K562 (cell line): ENCODE data around the gene COL4A6.

Experiments used
- ARID3B ChIP-seq: fragments of 250-450 bp; sonication (Bioruptor Pico); IDR thresholded peaks from 2 replicates; pipeline ENCODE4 v1.4.0; 2020; ENCODE audit warnings: borderline replicate concordance
- BCOR ChIP-seq: fragments of 450-650 bp; IDR thresholded peaks from 2 replicates; pipeline ENCODE4 v1.6.1; 2016
- CHD2 ChIP-seq: IDR thresholded peaks from 2 replicates; pipeline ENCODE4 v1.6.1; 2011; ENCODE audit warnings: low read depth, low read length
- DACH1 ChIP-seq: fragments of 450-650 bp; IDR thresholded peaks from 2 replicates; pipeline ENCODE4 v1.6.1; 2018; ENCODE audit not compliant: partially characterized antibody
- EP300 ChIP-seq: IDR thresholded peaks from 2 replicates; pipeline ENCODE4 v1.6.1; 2012; ENCODE audit warnings: low read length, improper control_type of control experiment
- ETV6 ChIP-seq, 3 experiments: fragments of 150-350 bp in 1 of 3; sonication (generic) in 1 of 3; formaldehyde crosslinking in 1 of 3; IDR thresholded peaks; 2 replicates each; pipeline versions ENCODE4 v1.6.1 to v1.8.0; 2014 to 2022; ENCODE audit warnings: borderline replicate concordance in 2 of 3, low read depth in 2 of 3, antibody characterized with exemption in 1 of 3, low read length in 1 of 3, mild to moderate bottlenecking in 1 of 3, missing genetic modification reagents in 1 of 3
- KLF6 ChIP-seq: fragments of 250-450 bp; sonication (Bioruptor Pico); IDR thresholded peaks from 2 replicates; pipeline ENCODE4 v1.4.0; 2020; ENCODE audit warnings: mild to moderate bottlenecking, moderate library complexity, borderline replicate concordance
- MEIS2 ChIP-seq: fragments of 450-650 bp; IDR thresholded peaks from 2 replicates; pipeline ENCODE4 v1.6.1; 2014; ENCODE audit warnings: mild to moderate bottlenecking; ENCODE audit not compliant: partially characterized antibody
- NCOR1 ChIP-seq: fragments of 450-650 bp; IDR thresholded peaks from 2 replicates; pipeline ENCODE4 v1.6.1; 2016; ENCODE audit warnings: mild to moderate bottlenecking, moderate library complexity
- POLR2A ChIP-seq: fragments of 450-650 bp; conservative IDR thresholded peaks from 2 replicates; pipeline ENCODE4 v1.6.1; 2016
- TCF7L2 ChIP-seq: fragments of 150-350 bp; IDR thresholded peaks from 2 replicates; pipeline ENCODE4 v1.6.1; 2016; ENCODE audit warnings: low read depth, mild to moderate bottlenecking, low read length, moderate library complexity
- TF ChIP-seq, protein P1 (sequence below), 3 experiments: IDR thresholded peaks in 2 of 3; conservative IDR thresholded peaks in 1 of 3; 2 replicates each; pipeline ENCODE4 v1.5.1; 2011 to 2012; ENCODE audit warnings: low read length in 3 of 3, mild to moderate bottlenecking in 3 of 3, control low read depth in 2 of 3, improper control_type of control experiment in 1 of 3, inconsistent platforms in 1 of 3, low read depth in 1 of 3, mixed read lengths in 1 of 3, moderate library complexity in 1 of 3; ENCODE audit not compliant: insufficient read depth in 2 of 3

DNA sequence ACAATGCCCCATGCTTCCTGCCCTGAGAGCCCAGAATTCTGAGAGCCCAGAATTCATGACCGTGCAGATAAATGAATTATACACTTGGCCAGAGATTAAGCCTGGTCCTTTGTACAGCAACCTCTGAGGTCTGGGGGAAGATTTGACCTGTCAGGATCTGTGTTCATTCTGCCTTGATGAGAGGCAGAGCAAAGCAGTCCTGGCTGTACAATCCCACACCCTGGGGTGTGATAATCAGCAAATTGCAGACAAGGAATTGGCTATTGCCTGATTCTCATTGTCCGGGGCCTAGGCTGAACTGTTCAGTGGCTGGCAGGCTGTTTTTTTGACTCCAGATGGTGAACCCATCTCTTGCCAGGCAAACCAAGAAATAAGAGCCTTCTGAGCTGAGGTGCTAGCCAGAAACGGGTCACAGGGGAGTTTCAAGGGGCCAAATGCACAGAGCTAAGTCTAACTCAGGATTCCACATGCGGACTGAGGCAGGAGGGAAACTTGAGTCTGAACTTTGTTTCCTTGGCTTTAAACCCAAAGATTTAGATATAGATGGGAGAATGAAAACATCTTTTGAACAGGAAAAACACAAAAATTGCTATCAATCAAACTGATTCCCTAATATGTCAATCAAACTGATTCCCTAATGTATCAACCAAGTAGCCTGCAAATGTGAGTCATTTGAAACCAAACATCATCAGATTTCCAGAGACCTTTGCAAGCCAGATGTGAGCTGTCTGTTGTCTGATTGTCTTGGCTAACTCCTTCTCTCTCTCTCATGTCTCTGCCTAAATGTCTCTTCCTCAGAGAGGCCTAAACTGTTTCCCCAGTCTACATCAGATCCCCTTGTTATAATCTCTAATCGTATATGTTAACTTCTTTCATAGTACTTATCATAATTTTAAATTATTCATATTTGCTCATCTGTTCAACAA lies 187.3 kb downstream of the COL4A6 start:
- TF ChIP-seq NCOR1, result no peak
- no peak for TF ChIP-seq KLF6 (CRISPR knock-in tag)
- TF ChIP-seq, protein P1, sequence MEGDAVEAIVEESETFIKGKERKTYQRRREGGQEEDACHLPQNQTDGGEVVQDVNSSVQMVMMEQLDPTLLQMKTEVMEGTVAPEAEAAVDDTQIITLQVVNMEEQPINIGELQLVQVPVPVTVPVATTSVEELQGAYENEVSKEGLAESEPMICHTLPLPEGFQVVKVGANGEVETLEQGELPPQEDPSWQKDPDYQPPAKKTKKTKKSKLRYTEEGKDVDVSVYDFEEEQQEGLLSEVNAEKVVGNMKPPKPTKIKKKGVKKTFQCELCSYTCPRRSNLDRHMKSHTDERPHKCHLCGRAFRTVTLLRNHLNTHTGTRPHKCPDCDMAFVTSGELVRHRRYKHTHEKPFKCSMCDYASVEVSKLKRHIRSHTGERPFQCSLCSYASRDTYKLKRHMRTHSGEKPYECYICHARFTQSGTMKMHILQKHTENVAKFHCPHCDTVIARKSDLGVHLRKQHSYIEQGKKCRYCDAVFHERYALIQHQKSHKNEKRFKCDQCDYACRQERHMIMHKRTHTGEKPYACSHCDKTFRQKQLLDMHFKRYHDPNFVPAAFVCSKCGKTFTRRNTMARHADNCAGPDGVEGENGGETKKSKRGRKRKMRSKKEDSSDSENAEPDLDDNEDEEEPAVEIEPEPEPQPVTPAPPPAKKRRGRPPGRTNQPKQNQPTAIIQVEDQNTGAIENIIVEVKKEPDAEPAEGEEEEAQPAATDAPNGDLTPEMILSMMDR (IDR thresholded peaks at IDR 0.05 in 2 of 3, conservative IDR thresholded peaks at IDR 0.05 in 1 of 3; ENCODE audit: insufficient read depth in 2 of 3, low read depth in 1 of 3, low read length in 3 of 3), result no peak
- no peak for TF ChIP-seq TCF7L2
- TF ChIP-seq POLR2A, result no peak
- TF ChIP-seq ETV6 (IDR thresholded peaks at IDR 0.05; ENCODE audit: borderline replicate concordance in 1 of 2, low read depth in 2 of 2, low read length in 1 of 2), result no peak
- TF ChIP-seq ETV6 (CRISPR knock-in tag; IDR thresholded peaks at IDR 0.05; ENCODE audit: borderline replicate concordance), result no peak
- TF ChIP-seq DACH1, result no peak
- TF ChIP-seq BCOR, result no peak
- TF ChIP-seq MEIS2, result no peak
- TF ChIP-seq CHD2, result no peak
- no peak for TF ChIP-seq EP300
- TF ChIP-seq ARID3B (CRISPR knock-in tag), result no peak
